ENCODE results near the gene OSBPL5. TPM values are rescaled to one million over a fixed set of nuclear protein-coding genes. Genes with fewer than 3 reads are reported as not detected.

OSBPL5 gene
- total RNA-seq, 1 experiment from 2014 or later = 16.1 TPM

- WGBS (ENCODE audit: extremely low coverage, insufficient read length, low lambda C conversion rate) = no CpG with 5 or more reads among the region's 8 CpGs
- H3K27me3 ChIP-seq (ENCODE audit: insufficient read depth, low read length) = no peaks in the 10 kb centered on the region
- no peak overlapping the region for H4K91ac ChIP-seq (ENCODE audit: insufficient read length, low read depth, low read length)
- no peak overlapping the region for H2BK12ac ChIP-seq (ENCODE audit: insufficient read length, low read depth, low read length)
- Mint-ChIP-seq H3K36me3 (ENCODE audit: insufficient read depth in 1 of 3, low read depth in 3 of 3) (no peaks in the 10 kb centered on the region; a peak in 1 of 7 replicates), H3K4me3 (no peak overlapping the region), H3K27me3 (ENCODE audit: low read depth) (no peaks in the 10 kb centered on the region; the same call in 1 of the 2 replicates), H3K4me1 (peaks cover 9 to 23% of the 10 kb centered on the region in 2 experiments), H3K9me3 (no peaks in the 10 kb centered on the region), H3K27ac (0 out of 7 replicates have a peak overlapping the region, but pooled peaks of 1 of the 3 experiments have one; percentile 59)
- no peak overlapping the region for H2BK5ac ChIP-seq (ENCODE audit: insufficient read length, low read length)
- H3K56ac ChIP-seq (ENCODE audit: insufficient read length, low read depth, low read length) = no peak overlapping the region
- no peak overlapping the region for H3T11ph ChIP-seq (ENCODE audit: low read length)
- H2BK15ac ChIP-seq (ENCODE audit: low read depth, low read length) = no peak overlapping the region
- no peak overlapping the region for H2BK120ac ChIP-seq (ENCODE audit: low read depth, low read length, poor library complexity, severe bottlenecking)
- H4K20me1 ChIP-seq (ENCODE audit: control insufficient read depth, insufficient read depth, insufficient read length) = no peaks in the 10 kb centered on the region
- no peaks in the 10 kb centered on the region for H3K79me1 ChIP-seq (ENCODE audit: insufficient read depth, low read depth, low read length, poor library complexity, severe bottlenecking)
- no peak overlapping the region for H3K23ac ChIP-seq (ENCODE audit: insufficient read length, low read depth, low read length)
- H3K27ac ChIP-seq (ENCODE audit: insufficient read length, low read depth, low read length) = no peak overlapping the region
- H3K18ac ChIP-seq (ENCODE audit: insufficient read length, low read depth, low read length) = no peak overlapping the region
- no peaks in the 10 kb centered on the region for H3K9me3 ChIP-seq (ENCODE audit: control insufficient read depth, low read depth, low read length)
- no peak overlapping the region for H3K14ac ChIP-seq (ENCODE audit: insufficient read depth, low read length)
- no peak overlapping the region for H3K4ac ChIP-seq (ENCODE audit: low read depth, low read length)
- H2AK5ac ChIP-seq (ENCODE audit: insufficient read length, low read length) = no peak overlapping the region
- no peaks in the 10 kb centered on the region for H3K23me2 ChIP-seq (ENCODE audit: insufficient read length, low read depth, low read length, poor library complexity, severe bottlenecking)
- H3K9ac ChIP-seq (ENCODE audit: extremely low read depth, insufficient read length, low read length) = no peak overlapping the region
- no peak overlapping the region for H2BK20ac ChIP-seq (ENCODE audit: low read depth, low read length, poor library complexity, severe bottlenecking)
- no peak for DNase-seq
- no peaks in the 10 kb centered on the region; the same call in 1 of the 2 replicates for H3K4me1 ChIP-seq (ENCODE audit: insufficient read depth, low read length)
- TF ChIP-seq CTCF (conservative IDR thresholded peaks at IDR 0.05) = no peak
- no peak overlapping the region for H4K8ac ChIP-seq (replicated peaks; ENCODE audit: insufficient read length, low read depth, low read length)
- no peak overlapping the region for H4K5ac ChIP-seq (ENCODE audit: insufficient read length, low read depth, low read length)
- H2AFZ ChIP-seq (ENCODE audit: low read length) = no peak overlapping the region
- no peak overlapping the region for H3K4me2 ChIP-seq (ENCODE audit: insufficient read depth, insufficient read length, low read length)
- no peaks in the 10 kb centered on the region for H3K79me2 ChIP-seq (ENCODE audit: insufficient read depth, low read length)
These were observed 32.3 kb downstream of the OSBPL5 start for GRCh38 chr11:3132831-3133260.
